ENCODE results near the gene BCAS4. TPM values are rescaled to one million over a fixed set of nuclear protein-coding genes. Genes with fewer than 3 reads are reported as not detected.

BCAS4 gene
- total RNA-seq, 2 experiments from 2014 or later = 11.6 to 17.0 TPM

- intact Hi-C loops (cut with DNase I, micrococcal nuclease) = no loop called here
- Mint-ChIP-seq H3K36me3 (ENCODE audit: low read depth) (peaks cover 10% of the 10 kb centered on the region), H3K9me3 (ENCODE audit: low read depth) (no peaks in the 10 kb centered on the region), H3K4me1 (no peaks in the 10 kb centered on the region), H3K27me3 (no peaks in the 10 kb centered on the region), H3K4me3 (no peak overlapping the region), H3K27ac (no peak overlapping the region)
- DNase-seq (no peak), ATAC-seq (no peak)
- ChIA-PET POLR2A (no interaction called here), CTCF (interaction anchor here (0.7 kb wide), 1 partner anchor 34 kb away, joined by 3 read pairs; no protein-coding TSS in a partner anchor)
Observed at GRCh38 chr20:50828363-50829136, 33.7 kb downstream of the BCAS4 start.

- H3K36me3 Mint-ChIP-seq (ENCODE audit: low read depth) = peaks cover 10% of the 10 kb centered on the region
- H3K4me1 Mint-ChIP-seq = no peaks in the 10 kb centered on the region
- H3K27me3 Mint-ChIP-seq = no peaks in the 10 kb centered on the region
- intact Hi-C loops (cut with DNase I, micrococcal nuclease) = no loop called here
- POLR2A ChIA-PET = no interaction called here
- H3K27ac Mint-ChIP-seq = no peak overlapping the region
- no peak for ATAC-seq
- no peak overlapping the region for H3K4me3 Mint-ChIP-seq
- H3K9me3 Mint-ChIP-seq (ENCODE audit: low read depth) = no peaks in the 10 kb centered on the region
- DNase-seq = no peak
- CTCF ChIA-PET = interaction anchor here (0.8 kb wide), 1 partner anchor 78 kb away, joined by 3 read pairs; no protein-coding TSS in a partner anchor
Observed at GRCh38 chr20:50831622-50832021, 36.8 kb downstream of the BCAS4 start.

- Mint-ChIP-seq H3K9me3 (ENCODE audit: low read depth) (no peaks in the 10 kb centered on the region), H3K4me1 (peaks cover 3% of the 10 kb centered on the region), H3K27me3 (no peaks in the 10 kb centered on the region), H3K36me3 (ENCODE audit: low read depth) (peaks cover 10% of the 10 kb centered on the region), H3K4me3 (no peak overlapping the region), H3K27ac (peak overlapping the region; percentile 29)
- CTCF ChIA-PET = interaction anchor here (0.7 kb wide), 1 partner anchor 14 kb away, joined by 3 read pairs; no protein-coding TSS in a partner anchor
- DNase-seq = no peak
- ATAC-seq = no peak
- intact Hi-C loops (cut with DNase I, micrococcal nuclease) = no loop called here
- POLR2A ChIA-PET = no interaction called here
Observed at GRCh38 chr20:50834599-50835005, 39.7 kb downstream of the BCAS4 start.

GRCh38 chr20:50837532-50838321 is 42.9 kb downstream of the BCAS4 start:
- Mint-ChIP-seq H3K36me3 (ENCODE audit: low read depth) (peaks cover 5% of the 10 kb centered on the region), H3K27ac (no peak overlapping the region), H3K27me3 (no peaks in the 10 kb centered on the region), H3K9me3 (ENCODE audit: low read depth) (no peaks in the 10 kb centered on the region), H3K4me1 (peaks cover 3% of the 10 kb centered on the region), H3K4me3 (no peak overlapping the region)
- DNase-seq (peak; percentile 21), ATAC-seq (peak; percentile 47)
- ChIA-PET CTCF (interaction anchor here (0.6 to 0.7 kb wide), 2 partner anchors 55 to 655 kb away, joined by 3 to 4 read pairs; no protein-coding TSS in a partner anchor), POLR2A (interaction anchor here (0.5 kb wide), 1 partner anchor 460 kb away, joined by 3 read pairs; no protein-coding TSS in a partner anchor)
- intact Hi-C loops (cut with DNase I, micrococcal nuclease) = no loop called here

- ChIA-PET CTCF (interaction anchor here (0.7 kb wide), 1 partner anchor 655 kb away, joined by 3 read pairs; no protein-coding TSS in a partner anchor), POLR2A (no interaction called here)
- DNase-seq (no peak), ATAC-seq (no peak)
- intact Hi-C loops (cut with DNase I, micrococcal nuclease) = no loop called here
- Mint-ChIP-seq H3K4me3 (no peak overlapping the region), H3K27me3 (no peaks in the 10 kb centered on the region), H3K27ac (no peak overlapping the region), H3K4me1 (peaks cover 3% of the 10 kb centered on the region), H3K9me3 (ENCODE audit: low read depth) (no peaks in the 10 kb centered on the region), H3K36me3 (ENCODE audit: low read depth) (peaks cover 3% of the 10 kb centered on the region)
Observed at GRCh38 chr20:50838322-50838625, 43.4 kb downstream of the BCAS4 start.

GRCh38 chr20:50838707-50839385 is 44.0 kb downstream of the BCAS4 start:
- no peaks in the 10 kb centered on the region for H3K27me3 Mint-ChIP-seq
- ATAC-seq (peak; percentile 47), DNase-seq (no peak)
- ChIA-PET POLR2A (no interaction called here), CTCF (no interaction called here)
- intact Hi-C loops (cut with DNase I, micrococcal nuclease) = no loop called here
- H3K4me3 Mint-ChIP-seq = no peak overlapping the region
- H3K36me3 Mint-ChIP-seq (ENCODE audit: low read depth) = peaks cover 3% of the 10 kb centered on the region
- no peak overlapping the region for H3K27ac Mint-ChIP-seq
- no peaks in the 10 kb centered on the region for H3K9me3 Mint-ChIP-seq (ENCODE audit: low read depth)
- peaks cover 3% of the 10 kb centered on the region for H3K4me1 Mint-ChIP-seq

- H3K9me3 Mint-ChIP-seq (ENCODE audit: low read depth) = no peaks in the 10 kb centered on the region
- ChIA-PET CTCF (no interaction called here), POLR2A (no interaction called here)
- ATAC-seq (no peak), DNase-seq (no peak)
- peaks cover 13% of the 10 kb centered on the region for H3K4me1 Mint-ChIP-seq
- H3K27ac Mint-ChIP-seq = no peak overlapping the region
- intact Hi-C loops (cut with DNase I, micrococcal nuclease) = no loop called here
- peaks cover 4% of the 10 kb centered on the region for H3K36me3 Mint-ChIP-seq (ENCODE audit: low read depth)
- no peaks in the 10 kb centered on the region for H3K27me3 Mint-ChIP-seq
- no peak overlapping the region for H3K4me3 Mint-ChIP-seq
Observed at GRCh38 chr20:50842821-50843220, 48.0 kb downstream of the BCAS4 start.

GRCh38 chr20:50843331-50844276 is 48.7 kb downstream of the BCAS4 start:
- Mint-ChIP-seq H3K27ac (no peak overlapping the region), H3K4me3 (no peak overlapping the region), H3K9me3 (ENCODE audit: low read depth) (no peaks in the 10 kb centered on the region), H3K4me1 (peaks cover 11% of the 10 kb centered on the region), H3K36me3 (ENCODE audit: low read depth) (peaks cover 1% of the 10 kb centered on the region), H3K27me3 (no peaks in the 10 kb centered on the region)
- CTCF ChIA-PET = no interaction called here
- DNase-seq (no peak), ATAC-seq (no peak)
- POLR2A ChIA-PET = no interaction called here
- intact Hi-C loops (cut with DNase I, micrococcal nuclease) = no loop called here

GRCh38 chr20:50844430-50845100 is 49.7 kb downstream of the BCAS4 start:
- intact Hi-C loops (cut with DNase I, micrococcal nuclease) = no loop called here
- H3K9me3 Mint-ChIP-seq (ENCODE audit: low read depth) = no peaks in the 10 kb centered on the region
- CTCF ChIA-PET = no interaction called here
- H3K4me3 Mint-ChIP-seq = no peak overlapping the region
- DNase-seq (peak; percentile 76), ATAC-seq (peak; percentile 98)
- H3K27me3 Mint-ChIP-seq = no peaks in the 10 kb centered on the region
- peak overlapping the region; percentile 63 for H3K27ac Mint-ChIP-seq
- peaks cover 1% of the 10 kb centered on the region for H3K36me3 Mint-ChIP-seq (ENCODE audit: low read depth)
- POLR2A ChIA-PET = no interaction called here
- H3K4me1 Mint-ChIP-seq = peaks cover 11% of the 10 kb centered on the region

- POLR2A ChIA-PET = no interaction called here
- no peaks in the 10 kb centered on the region for H3K9me3 Mint-ChIP-seq (ENCODE audit: low read depth)
- H3K4me1 Mint-ChIP-seq = peaks cover 11% of the 10 kb centered on the region
- no peak overlapping the region for H3K4me3 Mint-ChIP-seq
- CTCF ChIA-PET = no interaction called here
- DNase-seq (no peak), ATAC-seq (no peak)
- intact Hi-C loops (cut with DNase I, micrococcal nuclease) = no loop called here
- H3K27me3 Mint-ChIP-seq = no peaks in the 10 kb centered on the region
- peaks cover 1% of the 10 kb centered on the region for H3K36me3 Mint-ChIP-seq (ENCODE audit: low read depth)
- H3K27ac Mint-ChIP-seq = no peak overlapping the region
Observed at GRCh38 chr20:50845566-50846215, 50.8 kb downstream of the BCAS4 start.

All from activated CD4-positive, alpha-beta T cell treated with anti-CD3 and anti-CD28 coated beads for 36 hours (primary cell).